ENCODE results near the gene SLIT3.
"Not testable (repeated sequence)": the region's sequence is repeated elsewhere in the genome, so short reads cannot be mapped to it uniquely, and the experiment has no call there.

Gene SLIT3

GRCh38 chr5:169154679-169155078 lies 146.3 kb downstream of the SLIT3 start:
- DNase-seq (ENCODE audit: extremely low spot score, insufficient read length, low read depth) (no peak), FAIRE-seq (no peak)

GRCh38 chr5:169153405-169153804 lies 147.5 kb downstream of the SLIT3 start:
- DNase-seq (ENCODE audit: extremely low spot score, insufficient read length, low read depth) (no peak), FAIRE-seq (no peak)

GRCh38 chr5:169152946-169153345 lies 148.0 kb downstream of the SLIT3 start:
- no peak for DNase-seq (ENCODE audit: extremely low spot score, insufficient read length, low read depth)
- no peak for FAIRE-seq

- FAIRE-seq (no peak), DNase-seq (ENCODE audit: extremely low spot score, insufficient read length, low read depth) (no peak)
Measured at GRCh38 chr5:169152453-169152852, 148.5 kb downstream of the SLIT3 start.

- FAIRE-seq, result no peak
Measured at GRCh38 chr5:169151051-169151805, 149.7 kb downstream of the SLIT3 start.

GRCh38 chr5:169150108-169150507 lies 150.8 kb downstream of the SLIT3 start:
- DNase-seq (ENCODE audit: extremely low spot score, insufficient read length, low read depth), result no peak
- no peak for FAIRE-seq

More at GRCh38 chr5:169151051-169151805, 149.7 kb downstream of the SLIT3 start:
- no peak for DNase-seq (ENCODE audit: extremely low spot score, insufficient read length, low read depth)

GRCh38 chr5:169149317-169149716 lies 151.6 kb downstream of the SLIT3 start:
- DNase-seq (ENCODE audit: extremely low spot score, insufficient read length, low read depth) (no peak), FAIRE-seq (no peak)

- FAIRE-seq, result no peak
- DNase-seq (ENCODE audit: extremely low spot score, insufficient read length, low read depth), result no peak
Measured at GRCh38 chr5:169148138-169148740, 152.7 kb downstream of the SLIT3 start.

- FAIRE-seq, result no peak
- no peak for DNase-seq (ENCODE audit: extremely low spot score, insufficient read length, low read depth)
Measured at GRCh38 chr5:169147534-169147933, 153.4 kb downstream of the SLIT3 start.

- FAIRE-seq (no peak), DNase-seq (ENCODE audit: extremely low spot score, insufficient read length, low read depth) (no peak)
Measured at GRCh38 chr5:169146158-169146557, 154.8 kb downstream of the SLIT3 start.

GRCh38 chr5:169142264-169142970 lies 158.5 kb downstream of the SLIT3 start:
- DNase-seq (ENCODE audit: extremely low spot score, insufficient read length, low read depth), result no peak
- FAIRE-seq, result no peak

- not testable (repeated sequence) for FAIRE-seq
Measured at GRCh38 chr5:169140215-169140614, 160.7 kb downstream of the SLIT3 start.

GRCh38 chr5:169139480-169140050 lies 161.4 kb downstream of the SLIT3 start:
- no peak for DNase-seq (ENCODE audit: extremely low spot score, insufficient read length, low read depth)
- no peak for FAIRE-seq

More at GRCh38 chr5:169140215-169140614, 160.7 kb downstream of the SLIT3 start:
- not testable (repeated sequence) for DNase-seq (ENCODE audit: extremely low spot score, insufficient read length, low read depth)

- DNase-seq (ENCODE audit: extremely low spot score, insufficient read length, low read depth) (no peak), FAIRE-seq (no peak)
Measured at GRCh38 chr5:169133531-169133930, 167.4 kb downstream of the SLIT3 start.

- no peak for DNase-seq (ENCODE audit: extremely low spot score, insufficient read length, low read depth)
- FAIRE-seq, result no peak
Measured at GRCh38 chr5:169132302-169132660, 168.7 kb downstream of the SLIT3 start.

- DNase-seq (ENCODE audit: extremely low spot score, insufficient read length, low read depth) (no peak), FAIRE-seq (no peak)
Measured at GRCh38 chr5:169131616-169132301, 169.2 kb downstream of the SLIT3 start.

- DNase-seq (ENCODE audit: extremely low spot score, insufficient read length, low read depth), result no peak
- FAIRE-seq, result no peak
Measured at GRCh38 chr5:169128679-169129078, 172.3 kb downstream of the SLIT3 start.

GRCh38 chr5:169127431-169127830 lies 173.5 kb downstream of the SLIT3 start:
- DNase-seq (ENCODE audit: extremely low spot score, insufficient read length, low read depth), result no peak
- no peak for FAIRE-seq

- DNase-seq (ENCODE audit: extremely low spot score, insufficient read length, low read depth), result no peak
- FAIRE-seq, result no peak
Measured at GRCh38 chr5:169126481-169127021, 174.4 kb downstream of the SLIT3 start.

- FAIRE-seq, result no peak
- DNase-seq (ENCODE audit: extremely low spot score, insufficient read length, low read depth), result no peak
Measured at GRCh38 chr5:169125571-169125970, 175.4 kb downstream of the SLIT3 start.

Measured in GM18507 (cell line).